HG03108 (cell line): Measurements from ENCODE around the gene TET1.
"Not testable (repeated sequence)": the region's sequence is repeated elsewhere in the genome, so short reads cannot be mapped to it uniquely, and the experiment has no call there.

Experiments
- ATAC-seq: cut with Tn5 transposase; IDR thresholded peaks from one replicate; pipeline ENCODE4 v1.9.1; 2021; ENCODE audit warnings: moderate library complexity; ENCODE audit not compliant: unreplicated experiment

The TET1 gene

GRCh38 chr10:68562661-68563570 is 2.8 kb downstream of the TET1 start:
- no peak for ATAC-seq

DNA sequence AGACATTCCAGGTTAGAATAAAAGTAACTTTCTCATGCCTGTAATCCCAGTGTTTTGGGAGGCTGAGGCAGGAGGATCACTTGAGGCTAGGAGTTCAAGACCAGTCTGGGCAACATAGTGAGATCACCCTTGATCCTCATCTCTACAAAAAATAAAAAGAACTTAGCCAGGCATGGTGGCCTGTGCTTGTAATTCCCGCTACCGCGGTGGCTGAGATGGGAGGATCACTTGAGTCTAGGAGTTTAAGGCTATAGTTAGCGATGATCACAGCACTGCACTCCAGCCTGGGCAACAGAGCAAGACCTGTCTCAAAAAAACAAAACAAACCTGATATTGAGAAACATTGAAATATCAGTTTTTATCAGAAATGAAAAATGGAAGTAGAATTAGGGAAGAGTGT is 4.6 kb downstream of the TET1 start:
- no peak for ATAC-seq

DNA sequence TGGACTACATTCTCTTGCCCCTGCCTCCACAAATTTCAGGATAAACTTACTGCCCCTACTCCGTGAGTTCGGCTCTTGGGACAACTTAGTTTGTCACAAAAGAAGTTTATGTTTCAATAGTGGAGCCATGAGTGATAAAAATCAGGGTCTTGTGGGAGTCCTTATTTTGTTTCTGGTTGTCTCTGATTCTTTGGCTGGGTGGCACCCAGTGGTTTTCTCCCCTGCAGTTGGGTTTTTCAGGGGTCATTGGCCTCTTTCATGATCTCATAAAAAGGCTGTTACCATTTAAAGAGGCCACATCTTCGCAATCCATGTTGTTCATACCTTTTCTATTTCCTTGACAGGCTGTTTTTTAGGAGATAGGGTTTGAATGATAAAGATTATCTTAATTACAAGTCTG is 5.5 kb downstream of the TET1 start:
- no peak for ATAC-seq

- ATAC-seq = no peak
Measured at GRCh38 chr10:68566351-68566750, 6.2 kb downstream of the TET1 start.

DNA sequence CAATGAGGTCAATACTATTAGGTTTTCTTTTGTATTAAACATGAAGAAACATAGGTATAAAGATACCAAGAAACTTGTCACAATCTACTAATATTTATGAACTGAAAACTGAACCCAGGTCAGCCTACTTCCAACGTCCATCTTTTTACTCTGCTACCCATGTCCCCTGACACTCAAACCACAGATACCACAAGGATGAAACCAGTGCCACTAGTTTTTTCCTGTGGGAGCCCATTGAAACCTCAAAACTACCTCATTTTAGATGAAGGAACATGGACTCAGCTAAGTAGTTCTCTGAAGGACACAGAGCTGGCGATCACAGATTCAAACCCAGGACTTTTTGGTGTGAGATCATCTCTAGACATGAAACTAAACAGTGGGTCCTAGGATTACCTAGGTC is 6.8 kb downstream of the TET1 start:
- ATAC-seq = no peak

GRCh38 chr10:68572151-68572550 is 12.0 kb downstream of the TET1 start:
- no peak for ATAC-seq

GRCh38 chr10:68574051-68574450 is 13.9 kb downstream of the TET1 start:
- no peak for ATAC-seq

GRCh38 chr10:68576118-68576517 is 16.0 kb downstream of the TET1 start:
- no peak for ATAC-seq

DNA sequence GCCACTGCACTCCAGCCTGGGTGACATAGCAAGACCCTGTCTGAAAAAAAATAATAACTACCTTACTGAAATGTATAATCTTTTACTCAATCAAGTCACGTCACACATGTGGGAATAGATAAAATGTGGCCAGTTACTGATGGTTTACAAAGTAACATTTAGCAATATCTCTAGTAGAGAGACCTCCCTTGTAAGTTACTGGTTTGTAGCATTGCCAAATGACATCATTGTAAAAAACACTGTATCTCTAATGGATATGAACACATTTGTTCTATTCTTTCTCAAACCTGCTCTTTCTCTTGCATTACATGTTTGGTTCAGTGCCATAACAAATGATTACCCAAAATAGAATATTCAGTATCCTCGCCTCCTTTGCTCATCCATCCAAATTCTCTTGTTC is 18.8 kb downstream of the TET1 start:
- no peak for ATAC-seq

GRCh38 chr10:68584187-68584586 is 24.1 kb downstream of the TET1 start:
- ATAC-seq = not testable (repeated sequence)

DNA sequence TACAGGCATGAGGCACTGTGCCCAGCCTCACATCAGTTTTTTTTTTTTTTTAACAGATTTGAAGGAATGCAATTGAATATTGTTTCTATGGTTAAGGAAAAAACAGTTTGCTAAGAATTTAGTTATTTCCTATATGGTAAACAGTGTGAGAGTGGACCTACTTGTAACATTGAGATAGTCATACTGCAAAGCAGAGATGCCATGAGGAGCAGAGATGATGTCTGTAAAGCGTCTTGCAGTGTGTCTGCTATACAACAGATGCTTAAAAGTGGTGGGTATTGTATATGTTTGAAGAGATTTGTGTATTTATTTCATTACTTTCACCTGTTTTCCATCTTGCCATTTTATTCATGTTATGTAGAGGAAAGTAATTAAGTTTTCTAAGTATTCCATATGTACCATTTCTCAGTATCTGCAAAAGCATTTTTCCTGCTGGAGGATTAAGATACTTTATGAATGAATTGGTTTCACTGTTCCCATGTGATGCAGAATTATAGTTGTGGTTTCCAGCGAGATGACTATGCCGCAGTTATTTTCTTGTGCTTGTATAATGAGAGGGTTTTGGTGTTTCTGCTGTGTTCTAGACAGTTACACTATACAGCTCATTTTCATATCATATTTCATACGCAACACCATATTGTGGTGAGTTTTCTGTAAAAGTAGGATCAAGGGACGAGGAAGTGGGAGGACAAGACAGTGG is 26.6 kb downstream of the TET1 start:
- no peak for ATAC-seq

GRCh38 chr10:68594405-68594804 is 34.3 kb downstream of the TET1 start:
- ATAC-seq = no peak

DNA sequence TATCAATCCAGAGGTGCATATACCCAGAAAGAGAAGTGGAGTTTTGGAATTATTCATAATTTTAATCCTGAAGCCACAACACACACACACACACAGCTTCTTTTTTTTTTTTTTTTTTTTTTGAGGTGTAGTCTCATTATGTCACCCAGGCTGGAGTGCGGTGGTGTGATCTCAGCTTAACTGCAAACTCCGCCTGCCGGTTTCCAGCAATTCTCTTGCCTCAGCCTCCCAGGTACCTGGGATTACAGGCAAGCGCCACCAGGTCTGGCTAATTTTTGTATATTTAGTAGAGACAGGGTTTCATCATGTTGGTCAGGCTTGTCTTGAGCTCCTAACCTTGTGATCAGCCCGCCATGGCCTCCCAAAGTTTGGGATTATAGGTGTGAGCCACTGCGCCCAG is 35.4 kb downstream of the TET1 start:
- no peak for ATAC-seq

- no peak for ATAC-seq
Measured at GRCh38 chr10:68597407-68597806, 37.3 kb downstream of the TET1 start.

DNA sequence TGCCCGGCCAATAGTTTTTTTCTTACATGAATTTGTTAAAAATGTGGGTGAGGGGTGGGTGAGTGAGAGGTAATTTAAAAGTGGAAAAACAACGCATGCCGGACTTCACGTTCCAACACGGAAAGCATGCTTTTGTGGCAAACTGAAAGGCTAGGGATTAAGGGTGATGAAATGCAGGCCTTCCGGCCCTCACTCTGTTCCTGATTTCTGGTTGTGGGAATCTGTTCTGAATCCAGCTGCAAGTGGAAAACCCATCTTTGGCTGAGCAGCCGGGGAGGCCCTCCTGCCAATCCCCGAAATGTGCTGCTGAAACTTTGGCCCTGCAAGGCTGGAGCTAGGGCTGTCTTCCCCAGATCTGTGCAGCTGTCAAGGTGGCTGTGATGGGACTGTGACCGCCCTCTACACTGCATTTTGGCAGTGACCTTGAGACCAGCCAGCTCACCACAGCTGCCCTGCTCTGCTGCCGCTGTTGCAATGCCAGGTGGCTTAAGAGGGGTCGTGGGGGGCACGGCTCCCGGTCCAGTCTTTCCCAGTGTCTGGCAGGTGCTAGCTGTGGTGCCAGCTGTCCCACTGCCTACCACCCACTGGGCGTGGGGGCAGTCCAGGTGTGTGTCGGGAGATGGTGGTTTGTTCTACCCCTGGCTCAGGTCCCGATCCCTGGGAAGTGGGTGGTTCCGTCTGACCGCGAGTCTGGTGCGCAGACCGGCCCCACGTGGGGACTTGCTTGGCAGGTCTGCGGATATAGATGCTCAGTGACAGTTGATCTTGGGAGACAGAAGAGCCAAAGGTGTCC is 39.0 kb downstream of the TET1 start:
- no peak for ATAC-seq

GRCh38 chr10:68599771-68600040 is 39.6 kb downstream of the TET1 start:
- no peak for ATAC-seq

GRCh38 chr10:68600041-68600778 is 40.1 kb downstream of the TET1 start:
- ATAC-seq = peak; percentile 68

GRCh38 chr10:68601501-68602265 is 41.5 kb downstream of the TET1 start:
- no peak for ATAC-seq

DNA sequence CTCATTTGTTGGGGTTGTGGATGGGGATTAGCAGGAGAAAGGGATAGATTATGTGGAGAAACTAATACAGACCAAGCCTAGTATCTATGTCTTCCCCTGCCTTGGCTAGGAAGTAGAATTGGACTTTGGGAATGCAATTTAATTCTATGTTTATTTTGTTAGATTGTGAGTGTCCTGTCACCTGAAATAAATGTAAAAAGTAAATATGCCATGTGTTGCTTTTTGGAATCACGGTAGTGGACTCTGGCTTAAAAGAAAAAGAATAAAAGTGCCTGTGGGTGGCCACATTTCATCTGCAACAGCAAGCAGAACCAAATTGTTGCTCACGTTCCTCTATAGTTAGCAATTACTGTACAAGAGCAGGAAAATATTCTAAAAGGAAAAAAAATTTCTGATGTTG is 42.3 kb downstream of the TET1 start:
- no peak for ATAC-seq

- no peak for ATAC-seq
Measured at GRCh38 chr10:68603766-68604165, 43.6 kb downstream of the TET1 start.
